ENCODE data around the gene TRIOBP.
A peak's percentile ranks its signal among the peaks of the same experiment; 100 is the strongest.
"Not testable (repeated sequence)": the region's sequence is repeated elsewhere in the genome, so short reads cannot be mapped to it uniquely, and the experiment has no call there.

Gene TRIOBP, protein sequence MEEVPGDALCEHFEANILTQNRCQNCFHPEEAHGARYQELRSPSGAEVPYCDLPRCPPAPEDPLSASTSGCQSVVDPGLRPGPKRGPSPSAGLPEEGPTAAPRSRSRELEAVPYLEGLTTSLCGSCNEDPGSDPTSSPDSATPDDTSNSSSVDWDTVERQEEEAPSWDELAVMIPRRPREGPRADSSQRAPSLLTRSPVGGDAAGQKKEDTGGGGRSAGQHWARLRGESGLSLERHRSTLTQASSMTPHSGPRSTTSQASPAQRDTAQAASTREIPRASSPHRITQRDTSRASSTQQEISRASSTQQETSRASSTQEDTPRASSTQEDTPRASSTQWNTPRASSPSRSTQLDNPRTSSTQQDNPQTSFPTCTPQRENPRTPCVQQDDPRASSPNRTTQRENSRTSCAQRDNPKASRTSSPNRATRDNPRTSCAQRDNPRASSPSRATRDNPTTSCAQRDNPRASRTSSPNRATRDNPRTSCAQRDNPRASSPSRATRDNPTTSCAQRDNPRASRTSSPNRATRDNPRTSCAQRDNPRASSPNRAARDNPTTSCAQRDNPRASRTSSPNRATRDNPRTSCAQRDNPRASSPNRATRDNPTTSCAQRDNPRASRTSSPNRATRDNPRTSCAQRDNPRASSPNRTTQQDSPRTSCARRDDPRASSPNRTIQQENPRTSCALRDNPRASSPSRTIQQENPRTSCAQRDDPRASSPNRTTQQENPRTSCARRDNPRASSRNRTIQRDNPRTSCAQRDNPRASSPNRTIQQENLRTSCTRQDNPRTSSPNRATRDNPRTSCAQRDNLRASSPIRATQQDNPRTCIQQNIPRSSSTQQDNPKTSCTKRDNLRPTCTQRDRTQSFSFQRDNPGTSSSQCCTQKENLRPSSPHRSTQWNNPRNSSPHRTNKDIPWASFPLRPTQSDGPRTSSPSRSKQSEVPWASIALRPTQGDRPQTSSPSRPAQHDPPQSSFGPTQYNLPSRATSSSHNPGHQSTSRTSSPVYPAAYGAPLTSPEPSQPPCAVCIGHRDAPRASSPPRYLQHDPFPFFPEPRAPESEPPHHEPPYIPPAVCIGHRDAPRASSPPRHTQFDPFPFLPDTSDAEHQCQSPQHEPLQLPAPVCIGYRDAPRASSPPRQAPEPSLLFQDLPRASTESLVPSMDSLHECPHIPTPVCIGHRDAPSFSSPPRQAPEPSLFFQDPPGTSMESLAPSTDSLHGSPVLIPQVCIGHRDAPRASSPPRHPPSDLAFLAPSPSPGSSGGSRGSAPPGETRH (N-terminal part only)

DNA sequence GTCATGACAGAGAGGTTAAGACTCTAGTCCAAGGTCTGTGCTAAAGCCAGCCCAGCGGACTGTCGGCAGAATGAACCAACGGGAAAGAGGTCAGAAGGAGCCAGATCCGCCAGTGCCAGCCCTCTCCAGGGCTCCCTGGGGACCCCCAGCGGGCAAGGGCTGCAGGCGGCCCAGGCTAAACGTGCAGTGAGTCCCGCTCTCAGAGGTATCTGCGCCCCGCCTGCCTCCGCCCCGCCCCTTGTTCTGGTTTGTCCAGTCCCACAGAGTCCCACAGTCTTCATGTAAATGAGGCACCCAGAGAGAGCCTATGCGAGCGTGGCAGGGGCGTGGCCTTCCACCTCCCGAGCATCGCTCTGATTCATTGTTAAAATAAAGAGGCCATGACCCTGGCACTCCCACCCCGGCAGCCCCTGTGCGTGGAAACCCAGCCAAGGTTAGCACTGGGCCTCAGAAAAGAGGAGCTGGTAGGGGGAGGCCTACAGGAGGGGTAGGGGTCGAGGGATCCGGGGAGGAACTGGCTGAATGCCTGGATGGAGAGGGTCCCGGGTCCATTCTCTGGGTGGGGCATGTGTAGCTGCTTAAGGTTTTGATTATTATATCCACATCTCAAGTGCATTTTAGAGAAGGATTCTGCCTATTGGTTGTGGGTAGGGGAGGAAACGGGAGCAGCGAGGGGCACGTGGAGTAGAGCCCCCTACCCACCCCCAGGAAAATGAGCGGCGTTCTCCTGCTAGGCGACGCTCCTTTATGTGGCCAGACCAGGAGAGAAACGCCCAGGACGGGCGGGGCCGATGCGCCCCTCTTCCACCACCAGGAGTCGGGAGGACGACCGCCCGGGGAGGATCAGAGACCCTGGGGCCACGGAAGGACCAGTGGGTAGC, at the start of gene TRIOBP:
TSS of gene TRIOBP (plus strand) at position 392 of the 881 bp plus-strand sequence. CDS start 4,318 bp downstream, outside the sequence.
- DNase-seq = peak; percentile 95

DNA sequence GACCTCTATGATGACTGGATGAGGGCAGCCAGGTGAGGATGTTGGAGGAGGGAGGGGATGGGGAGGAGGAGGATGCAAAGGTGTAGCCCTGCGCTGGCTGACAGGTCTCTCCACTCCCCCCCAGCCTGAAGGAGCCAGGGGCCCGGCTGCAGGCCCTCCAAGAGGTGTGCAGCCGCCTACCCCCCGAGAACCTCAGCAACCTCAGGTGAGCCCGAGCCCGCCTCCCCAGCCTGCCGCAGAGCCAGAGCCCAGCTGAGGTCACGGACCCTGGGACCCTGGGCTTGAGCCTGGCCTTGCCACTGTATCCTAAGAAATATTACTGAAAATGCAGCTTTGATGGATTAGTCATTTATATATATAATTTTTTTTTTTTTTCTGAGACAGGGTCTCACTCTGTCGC, 49.5 kb upstream of the TRIOBP start:
- no peak for DNase-seq

DNA sequence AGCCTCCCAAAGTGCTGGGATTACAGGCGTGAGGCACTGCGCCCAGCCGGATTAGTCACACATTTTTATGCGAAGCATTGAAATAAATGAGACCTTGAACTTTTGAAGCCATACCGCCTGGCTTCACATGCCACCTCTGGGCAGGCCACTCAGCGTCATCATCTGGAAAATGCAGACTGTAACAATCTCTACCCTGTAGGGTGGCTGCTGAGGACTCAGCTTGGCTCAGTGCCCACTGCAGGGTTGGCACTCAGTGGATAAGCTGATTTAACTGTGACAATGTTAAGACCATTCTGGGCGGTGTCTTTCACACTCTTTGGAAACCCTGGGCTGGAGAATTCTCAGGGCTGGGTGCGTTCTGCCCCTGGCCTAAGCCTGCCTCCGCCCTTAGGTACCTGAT, 48.9 kb upstream of the TRIOBP start:
- no peak for DNase-seq

DNA sequence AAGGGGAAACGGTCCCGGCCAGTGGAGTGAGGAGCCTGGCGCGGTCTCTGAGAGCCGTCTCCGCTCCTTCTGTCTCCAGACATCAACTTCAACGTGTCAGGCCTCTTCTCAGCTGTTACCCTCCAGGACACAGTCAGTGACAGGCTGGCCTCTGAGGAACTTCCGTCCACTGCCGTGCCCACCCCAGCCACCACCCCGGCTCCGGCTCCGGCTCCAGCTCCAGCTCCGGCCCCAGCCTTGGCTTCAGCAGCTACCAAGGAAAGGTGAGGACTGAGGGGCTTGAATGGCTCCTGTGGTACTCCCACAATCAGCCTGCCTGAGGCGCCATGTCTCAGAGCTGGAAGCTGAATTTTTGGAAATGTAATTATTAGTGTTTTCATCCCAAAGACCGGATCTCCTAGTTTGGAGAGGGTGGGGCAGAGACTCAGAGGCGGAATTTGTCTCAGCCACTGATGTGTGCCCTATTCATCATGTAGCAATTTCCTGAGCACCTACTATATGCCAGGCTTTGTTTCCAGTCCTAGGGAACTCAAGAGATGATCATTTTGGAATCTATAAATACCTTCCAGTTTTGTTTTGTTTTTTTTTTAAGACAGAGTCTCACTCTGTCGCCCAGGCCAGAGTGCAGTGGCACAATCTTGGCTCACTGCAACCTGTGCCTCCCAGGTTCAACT, 46.2 kb upstream of the TRIOBP start:
- DNase-seq = no peak

DNA sequence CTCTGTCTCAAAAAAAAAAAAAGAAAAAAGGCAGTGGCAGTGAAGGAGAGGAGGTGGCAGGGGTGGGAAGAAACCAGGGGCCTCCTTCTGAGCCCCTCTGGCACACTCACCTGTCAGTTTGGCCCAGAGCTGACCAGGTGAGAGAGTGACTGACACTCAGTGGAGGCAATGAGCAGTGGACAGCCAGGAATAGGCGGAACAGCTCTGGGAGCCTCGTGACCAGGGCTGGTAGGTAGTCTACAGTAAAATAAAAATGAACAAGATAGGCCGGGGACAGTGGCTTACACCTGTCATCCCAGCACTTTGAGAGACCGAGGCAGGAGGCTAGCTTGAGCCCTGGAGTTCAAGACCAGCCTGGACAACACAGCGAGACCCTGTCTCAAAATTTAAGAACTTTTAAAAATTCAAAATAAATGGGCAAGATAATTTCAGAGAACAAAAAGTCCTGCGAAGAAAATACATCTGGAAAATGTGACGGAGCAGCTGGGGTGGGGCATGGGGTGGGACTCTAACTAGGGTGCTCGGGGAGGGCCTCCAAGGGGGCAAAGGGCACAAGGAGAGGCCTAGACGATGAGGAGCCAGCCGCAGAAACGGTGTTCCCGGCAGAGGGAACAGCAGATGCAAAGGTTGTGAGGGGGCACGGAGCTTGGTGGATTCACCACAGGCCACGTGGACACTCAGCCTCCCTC, 42.1 kb upstream of the TRIOBP start:
- DNase-seq = no peak

DNA sequence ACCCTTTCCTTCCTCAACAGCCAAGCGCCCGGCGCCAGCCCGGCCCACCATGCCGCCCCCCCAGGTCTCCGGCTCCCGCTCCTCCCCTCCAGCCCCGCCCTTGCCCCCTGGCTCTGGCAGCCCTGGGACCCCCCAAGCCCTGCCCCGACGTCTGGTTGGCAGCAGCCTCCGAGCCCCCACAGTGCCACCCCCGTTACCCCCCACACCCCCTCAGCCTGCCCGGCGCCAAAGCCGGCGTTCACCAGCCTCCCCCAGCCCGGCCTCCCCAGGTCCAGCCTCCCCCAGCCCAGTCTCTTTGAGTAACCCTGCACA, 41.6 kb upstream of the TRIOBP start:
- DNase-seq = no peak

DNA sequence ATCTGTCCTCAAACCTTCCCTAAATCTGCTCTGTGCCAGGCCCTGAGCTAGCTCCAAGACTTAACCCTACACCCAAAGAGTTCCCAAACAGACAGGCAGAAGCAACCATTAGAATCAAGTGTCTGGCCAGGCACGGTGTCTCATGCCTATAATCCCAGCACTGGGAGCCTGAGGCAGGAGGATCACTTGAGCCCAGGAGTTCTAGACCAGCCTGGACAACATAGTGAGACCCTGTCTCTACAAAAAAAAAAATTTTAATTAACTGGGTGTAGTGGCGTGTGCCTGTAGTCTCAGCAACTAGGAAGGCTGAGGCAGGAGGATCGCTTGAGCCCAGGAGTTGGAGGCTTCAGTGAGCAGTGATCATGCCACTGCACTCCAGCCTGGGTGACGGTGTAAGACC, 40.3 kb upstream of the TRIOBP start:
- DNase-seq = not testable (repeated sequence)

DNA sequence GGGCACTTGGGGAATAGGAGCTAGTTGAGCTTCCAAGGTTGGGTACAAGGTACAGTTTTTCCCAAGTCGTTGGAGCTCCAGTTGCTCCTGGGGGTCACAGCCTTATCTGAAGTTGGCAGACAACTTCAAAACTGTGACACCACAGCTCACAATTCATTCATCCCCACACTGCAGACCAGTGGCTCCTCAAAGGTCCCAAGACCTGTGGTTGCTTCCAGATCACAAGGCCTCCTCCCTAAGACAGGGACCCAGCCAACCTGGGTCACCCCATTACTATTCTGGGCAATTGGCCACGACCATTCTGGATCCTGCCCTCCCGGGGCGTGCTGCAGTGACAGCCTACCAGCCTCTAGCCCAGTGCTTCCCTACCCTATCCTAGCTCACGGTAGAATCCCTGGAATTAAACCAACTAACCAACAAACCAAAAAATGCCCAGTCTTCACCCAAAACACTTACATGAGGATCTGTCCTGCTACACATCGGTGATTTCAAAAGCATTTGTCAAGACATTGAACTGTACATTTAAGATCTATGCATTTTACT, 39.2 kb upstream of the TRIOBP start:
- no peak for DNase-seq

DNA sequence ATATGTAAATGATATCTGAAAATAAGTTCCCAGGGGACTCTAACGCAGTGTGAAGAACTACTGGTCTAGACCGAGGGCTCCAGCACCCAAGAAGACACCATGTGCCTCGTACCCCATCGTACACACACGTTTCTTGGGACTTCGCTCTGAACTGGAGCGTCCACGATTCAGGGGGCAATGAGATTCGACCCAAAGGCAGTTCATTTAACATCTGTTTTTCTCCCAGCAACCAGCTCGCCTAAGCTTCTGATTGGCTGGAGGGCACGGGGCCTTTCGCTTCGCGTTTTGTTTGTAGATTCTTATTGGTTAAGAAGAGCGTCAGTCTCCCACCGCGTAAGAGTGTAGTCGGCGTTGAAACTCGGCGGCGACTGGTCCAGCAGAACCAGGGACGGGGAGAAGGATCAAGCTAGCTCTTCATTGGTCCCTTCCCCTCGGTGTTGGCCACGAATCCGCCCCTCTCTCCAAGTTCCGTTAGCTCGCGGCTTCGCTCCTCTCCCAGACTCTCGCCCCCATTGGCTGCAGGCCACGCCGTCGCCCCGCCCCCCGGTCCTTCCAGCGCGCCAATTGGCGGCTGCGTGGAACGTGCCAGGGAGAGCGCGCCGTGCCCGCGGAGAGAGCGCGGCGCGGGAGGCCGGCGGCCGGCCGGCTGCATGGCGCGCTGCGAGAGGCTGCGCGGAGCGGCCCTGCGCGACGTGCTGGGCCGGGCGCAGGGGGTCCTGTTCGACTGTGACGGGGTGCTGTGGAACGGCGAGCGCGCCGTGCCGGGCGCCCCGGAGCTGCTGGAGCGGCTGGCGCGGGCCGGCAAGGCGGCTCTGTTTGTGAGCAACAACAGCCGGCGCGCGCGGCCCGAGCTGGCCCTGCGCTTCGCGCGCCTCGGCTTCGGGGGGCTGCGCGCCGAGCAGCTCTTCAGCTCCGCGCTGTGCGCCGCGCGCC, 38.4 kb upstream of the TRIOBP start, which contains the start of gene PDXP:
TSS of gene PDXP (plus strand) at position 591 of the 933 bp plus-strand sequence. CDS start at position 651, 60 bp downstream.
- peak; percentile 97 for DNase-seq

DNA sequence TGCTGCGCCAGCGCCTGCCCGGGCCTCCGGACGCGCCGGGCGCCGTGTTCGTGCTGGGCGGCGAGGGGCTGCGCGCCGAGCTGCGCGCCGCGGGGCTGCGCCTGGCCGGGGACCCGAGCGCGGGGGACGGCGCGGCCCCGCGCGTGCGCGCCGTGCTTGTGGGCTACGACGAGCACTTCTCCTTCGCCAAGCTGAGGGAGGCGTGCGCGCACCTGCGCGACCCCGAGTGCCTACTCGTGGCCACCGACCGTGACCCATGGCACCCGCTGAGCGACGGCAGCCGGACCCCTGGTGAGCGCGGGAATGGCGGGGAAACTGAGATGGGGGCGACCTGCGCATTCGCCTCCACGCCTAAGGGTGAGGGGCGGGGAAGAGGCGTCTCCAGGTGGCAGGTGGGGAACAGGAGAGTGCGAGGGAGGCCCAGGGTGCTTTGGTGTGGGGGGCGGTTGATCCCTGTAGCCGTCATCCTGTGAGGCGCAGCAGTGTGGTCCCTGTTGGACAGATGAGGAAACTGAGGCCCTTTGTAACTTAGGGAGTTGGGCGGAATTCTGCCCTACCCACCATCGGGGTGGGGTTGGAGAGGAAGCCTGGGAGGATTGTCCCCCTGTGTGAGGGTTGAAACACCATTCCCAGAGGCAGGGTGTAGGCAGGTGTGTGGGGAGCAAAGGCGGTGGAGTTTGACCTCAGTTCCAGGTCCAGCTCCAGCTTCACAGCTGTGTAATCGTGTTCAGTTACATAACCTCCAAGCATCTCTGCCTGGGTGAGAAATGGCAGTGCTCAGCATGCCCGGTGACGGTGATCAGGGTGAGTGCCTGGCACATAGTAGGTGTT, 37.6 kb upstream of the TRIOBP start:
- no peak for DNase-seq

DNA sequence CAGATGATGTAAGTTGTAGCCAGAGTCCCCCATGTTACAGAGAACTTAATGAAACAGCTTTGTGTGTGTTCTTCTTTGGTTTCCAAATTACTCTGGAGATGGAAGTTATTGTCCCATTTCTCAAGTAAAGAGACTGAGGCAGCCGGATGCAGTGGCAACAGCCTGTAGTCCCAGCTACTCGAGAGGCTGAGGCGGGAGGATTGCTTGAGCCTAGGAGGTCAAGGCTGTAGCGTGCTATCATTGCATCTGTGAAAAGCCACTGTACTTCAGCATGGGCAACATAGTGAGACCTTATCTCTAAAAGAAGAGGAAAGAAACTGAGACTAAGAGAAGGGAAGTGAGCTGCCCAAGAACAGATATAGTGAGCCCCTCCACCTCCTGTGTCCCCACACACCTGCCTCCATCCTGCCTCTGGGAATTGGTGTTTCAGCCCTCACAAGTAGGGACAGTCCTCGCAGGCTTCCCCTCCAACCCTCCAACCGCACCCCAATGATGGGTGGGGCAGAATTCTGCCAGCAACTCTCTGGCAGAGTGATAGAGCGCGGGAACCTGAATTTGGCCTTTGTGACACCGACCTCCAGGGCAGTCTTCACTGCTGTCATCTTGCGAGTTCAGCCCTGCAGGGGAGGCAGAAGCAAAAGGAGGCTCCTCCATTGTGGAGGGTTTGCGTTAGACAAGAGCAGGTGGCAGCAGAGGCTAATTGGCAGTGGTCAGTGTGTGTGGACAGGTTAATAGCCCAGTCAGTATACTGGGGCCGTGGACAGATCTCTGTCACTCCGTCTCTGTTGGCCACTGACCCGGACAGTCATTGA, 36.7 kb upstream of the TRIOBP start:
- DNase-seq = no peak

DNA sequence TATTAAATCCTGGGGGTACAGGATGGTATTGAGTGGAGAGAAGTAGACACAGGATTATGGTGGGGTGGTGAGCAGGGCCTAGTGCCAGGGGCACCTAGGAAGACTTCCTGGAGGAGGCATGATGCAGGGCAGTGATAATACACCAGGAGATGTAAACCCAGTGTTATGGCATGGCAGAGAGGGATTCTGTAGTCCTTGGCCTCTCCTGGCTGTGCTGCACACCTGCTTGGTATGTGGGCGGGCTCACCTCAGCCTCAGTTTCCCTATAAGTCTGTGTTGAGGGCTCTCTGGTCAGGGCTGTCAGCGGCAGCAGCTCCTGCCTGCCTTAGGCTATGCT, 36.2 kb upstream of the TRIOBP start:
- no peak for DNase-seq

DNA sequence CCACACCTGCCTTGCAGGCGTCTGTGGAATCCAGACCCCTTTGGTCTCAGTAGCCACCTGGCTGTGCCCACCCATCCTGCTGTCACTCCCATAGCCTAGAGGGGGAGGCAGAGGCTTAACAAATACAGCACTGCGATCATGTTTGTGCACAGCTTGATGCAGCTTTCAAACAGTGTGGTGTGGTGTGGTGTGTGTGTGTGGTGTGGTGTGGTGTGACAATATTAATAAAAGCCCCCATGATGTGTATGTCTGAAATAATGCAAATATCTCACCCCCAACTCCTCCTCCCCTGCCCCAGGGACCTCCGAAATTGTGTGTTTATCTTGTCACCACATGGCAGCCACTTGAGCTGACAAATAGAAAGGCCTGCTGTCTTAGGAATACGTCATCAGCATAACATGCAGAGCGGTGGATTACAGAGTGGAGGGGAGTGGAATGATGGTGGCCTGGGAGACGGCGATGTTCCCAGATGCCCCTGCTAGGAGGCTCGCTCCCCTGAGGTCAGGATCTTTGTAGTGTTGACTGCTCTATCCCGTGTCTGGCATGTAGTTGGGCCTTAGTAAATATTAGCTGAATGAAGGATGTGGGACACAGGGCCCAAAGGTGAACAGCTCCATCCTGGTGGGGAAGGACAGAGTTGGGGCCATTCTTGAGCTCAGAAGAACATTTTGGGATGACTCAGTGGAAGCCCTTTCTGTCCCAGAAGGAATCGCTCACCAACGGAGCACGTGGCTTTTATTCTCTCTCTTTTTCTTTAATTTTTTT, 35.5 kb upstream of the TRIOBP start:
- peak; percentile 79 for DNase-seq

DNA sequence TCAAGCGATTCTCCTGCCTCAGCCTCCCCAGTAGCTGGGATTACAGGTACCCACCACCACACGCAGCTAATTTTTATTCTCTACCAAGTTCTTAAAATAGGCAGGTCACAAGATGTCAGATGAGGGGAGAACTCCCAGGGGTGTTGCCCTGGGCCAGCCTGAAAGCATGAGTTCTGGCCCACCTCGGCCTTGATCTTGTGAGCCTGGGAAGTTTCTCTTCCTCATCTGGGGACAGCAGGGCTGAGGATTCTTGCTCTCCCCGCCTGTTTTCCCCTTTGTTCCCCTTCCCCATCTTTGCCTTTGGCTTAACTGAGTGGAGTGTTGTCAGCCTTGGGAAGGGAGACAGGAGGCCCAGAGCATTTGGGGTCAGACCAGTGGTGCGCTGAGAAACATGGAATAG, 34.8 kb upstream of the TRIOBP start:
- no peak for DNase-seq

DNA sequence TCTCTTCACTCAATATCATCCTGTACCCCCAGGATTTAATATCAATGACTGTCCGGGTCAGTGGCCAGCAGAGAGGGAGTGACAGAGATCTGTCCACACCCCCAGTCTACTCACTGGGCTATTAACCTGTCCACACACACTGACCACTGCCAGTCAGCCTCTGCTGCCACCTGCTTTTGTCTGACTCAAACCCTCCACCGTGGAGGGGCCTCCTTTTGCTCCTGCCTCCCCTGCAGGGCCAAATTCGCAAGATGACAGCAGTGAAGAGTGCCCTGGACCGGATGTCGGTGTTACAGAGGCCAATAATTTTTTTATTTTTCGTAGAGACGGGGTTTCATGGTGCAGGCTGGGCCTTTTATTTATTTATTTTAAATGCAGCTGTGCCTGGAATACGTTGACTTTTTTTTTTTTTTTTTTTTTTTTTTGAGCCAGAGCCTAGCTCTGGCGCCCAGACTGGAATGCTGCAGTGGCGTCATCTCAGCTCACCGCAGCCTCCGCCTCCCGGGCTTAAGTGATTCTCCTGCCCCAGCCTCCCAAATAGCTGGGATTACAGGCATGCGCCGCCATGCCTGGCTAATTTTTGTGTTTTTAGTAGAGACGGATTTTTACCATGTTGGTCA, 33.2 kb upstream of the TRIOBP start:
- DNase-seq = no peak

Measured in retina (tissue), 1 donor.